ENCODE results near the gene EFNA5.

DNA sequence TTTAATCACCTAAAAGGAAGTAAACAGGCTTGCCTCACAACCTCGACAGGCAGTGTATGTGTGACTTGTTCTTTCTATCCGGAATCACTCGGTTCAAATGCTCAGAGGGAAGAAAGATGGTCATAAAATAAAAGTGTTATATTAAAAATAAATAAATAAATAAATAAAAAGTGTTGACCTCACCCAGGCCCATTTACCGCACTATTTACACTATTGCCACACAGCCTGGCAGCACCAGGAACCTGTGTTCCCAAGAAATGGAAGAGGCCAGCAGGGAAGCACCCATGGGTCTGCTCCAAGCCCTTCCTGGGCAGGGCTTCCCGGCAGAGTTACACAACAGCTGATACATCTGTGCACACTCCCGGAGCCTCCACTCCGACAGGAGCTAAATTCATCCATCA is 127.9 kb downstream of the EFNA5 start:
- TF ChIP-seq MYC (IDR thresholded peaks at IDR 0.05; ENCODE audit: insufficient read depth, insufficient read length, insufficient replicate concordance, low read length, severe bottlenecking) (no peak), CHD4 (IDR thresholded peaks at IDR 0.05) (no peak), SUZ12 (IDR thresholded peaks at IDR 0.05; ENCODE audit: unreplicated experiment) (no peak), SREBF1 (IDR thresholded peaks at IDR 0.05; ENCODE audit: low read length) (no peak), FOXM1 (IDR thresholded peaks at IDR 0.05; ENCODE audit: low read depth, low read length) (no peak), RAD21 (IDR thresholded peaks at IDR 0.05; ENCODE audit: insufficient read depth, low read depth, low read length) (no peak), POLR2A (IDR thresholded peaks at IDR 0.05; ENCODE audit: low read depth, low read length) (no peak), BACH1 (IDR thresholded peaks at IDR 0.05; ENCODE audit: borderline replicate concordance) (no peak), EZH2 (IDR thresholded peaks at IDR 0.05; ENCODE audit: borderline replicate concordance, control insufficient read depth, low read depth, low read length) (no peak)
- TF ChIP-seq, protein P1, sequence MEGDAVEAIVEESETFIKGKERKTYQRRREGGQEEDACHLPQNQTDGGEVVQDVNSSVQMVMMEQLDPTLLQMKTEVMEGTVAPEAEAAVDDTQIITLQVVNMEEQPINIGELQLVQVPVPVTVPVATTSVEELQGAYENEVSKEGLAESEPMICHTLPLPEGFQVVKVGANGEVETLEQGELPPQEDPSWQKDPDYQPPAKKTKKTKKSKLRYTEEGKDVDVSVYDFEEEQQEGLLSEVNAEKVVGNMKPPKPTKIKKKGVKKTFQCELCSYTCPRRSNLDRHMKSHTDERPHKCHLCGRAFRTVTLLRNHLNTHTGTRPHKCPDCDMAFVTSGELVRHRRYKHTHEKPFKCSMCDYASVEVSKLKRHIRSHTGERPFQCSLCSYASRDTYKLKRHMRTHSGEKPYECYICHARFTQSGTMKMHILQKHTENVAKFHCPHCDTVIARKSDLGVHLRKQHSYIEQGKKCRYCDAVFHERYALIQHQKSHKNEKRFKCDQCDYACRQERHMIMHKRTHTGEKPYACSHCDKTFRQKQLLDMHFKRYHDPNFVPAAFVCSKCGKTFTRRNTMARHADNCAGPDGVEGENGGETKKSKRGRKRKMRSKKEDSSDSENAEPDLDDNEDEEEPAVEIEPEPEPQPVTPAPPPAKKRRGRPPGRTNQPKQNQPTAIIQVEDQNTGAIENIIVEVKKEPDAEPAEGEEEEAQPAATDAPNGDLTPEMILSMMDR (IDR thresholded peaks at IDR 0.05 in 2 of 3, conservative IDR thresholded peaks at IDR 0.05 in 1 of 3; ENCODE audit: control insufficient read depth in 2 of 3, extremely low read depth in 1 of 3, insufficient read depth in 1 of 3, low read depth in 3 of 3, low read length in 3 of 3) = no peak
- TF ChIP-seq, protein P2, sequence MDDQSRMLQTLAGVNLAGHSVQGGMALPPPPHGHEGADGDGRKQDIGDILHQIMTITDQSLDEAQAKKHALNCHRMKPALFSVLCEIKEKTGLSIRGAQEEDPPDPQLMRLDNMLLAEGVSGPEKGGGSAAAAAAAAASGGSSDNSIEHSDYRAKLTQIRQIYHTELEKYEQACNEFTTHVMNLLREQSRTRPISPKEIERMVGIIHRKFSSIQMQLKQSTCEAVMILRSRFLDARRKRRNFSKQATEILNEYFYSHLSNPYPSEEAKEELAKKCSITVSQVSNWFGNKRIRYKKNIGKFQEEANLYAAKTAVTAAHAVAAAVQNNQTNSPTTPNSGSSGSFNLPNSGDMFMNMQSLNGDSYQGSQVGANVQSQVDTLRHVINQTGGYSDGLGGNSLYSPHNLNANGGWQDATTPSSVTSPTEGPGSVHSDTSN (IDR thresholded peaks at IDR 0.05; ENCODE audit: insufficient replicate concordance, low read depth, low read length) = no peak
- TF ChIP-seq, protein P3, sequence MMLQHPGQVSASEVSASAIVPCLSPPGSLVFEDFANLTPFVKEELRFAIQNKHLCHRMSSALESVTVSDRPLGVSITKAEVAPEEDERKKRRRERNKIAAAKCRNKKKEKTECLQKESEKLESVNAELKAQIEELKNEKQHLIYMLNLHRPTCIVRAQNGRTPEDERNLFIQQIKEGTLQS (IDR thresholded peaks at IDR 0.05; ENCODE audit: borderline replicate concordance, extremely low read depth, low read depth, low read length) = no peak
